Glutamatergic neuron (in vitro differentiated cells): ENCODE data around the gene P2RY2. TPM values are rescaled to one million over a fixed set of nuclear protein-coding genes. Genes with fewer than 3 reads are reported as not detected.

Experiments
- DNase-seq: peaks from one replicate; pipeline ENCODE4 v3.0.0; 2022
- H3K27ac Mint-ChIP-seq: one replicate; pipeline ENCODE4 v1.8.0; 2020; ENCODE audit warnings: mild to moderate bottlenecking, mixed read lengths, inconsistent platforms; ENCODE audit not compliant: unreplicated experiment
- H3K27me3 Mint-ChIP-seq: one replicate; pipeline ENCODE4 v1.8.0; 2020; ENCODE audit warnings: mild to moderate bottlenecking, moderate library complexity, mixed read lengths, inconsistent platforms; ENCODE audit not compliant: unreplicated experiment
- H3K36me3 Mint-ChIP-seq: one replicate; pipeline ENCODE4 v1.8.0; 2020; ENCODE audit warnings: mild to moderate bottlenecking, mixed read lengths, inconsistent platforms; ENCODE audit not compliant: unreplicated experiment
- H3K4me1 Mint-ChIP-seq: one replicate; pipeline ENCODE4 v1.8.0; 2020; ENCODE audit warnings: mild to moderate bottlenecking, low read depth, mixed read lengths, inconsistent platforms; ENCODE audit not compliant: unreplicated experiment
- H3K4me3 Mint-ChIP-seq: one replicate; pipeline ENCODE4 v1.8.0; 2020; ENCODE audit warnings: mild to moderate bottlenecking, mixed read lengths, inconsistent platforms; ENCODE audit not compliant: unreplicated experiment
- H3K9me3 Mint-ChIP-seq: one replicate; pipeline ENCODE4 v1.8.0; 2020; ENCODE audit warnings: mild to moderate bottlenecking, moderate library complexity, mixed read lengths, inconsistent platforms; ENCODE audit not compliant: unreplicated experiment
- CTCF ChIP-seq: fragments of 200-600 bp; sonication (generic); IDR thresholded peaks from one replicate; pipeline ENCODE4 v1.5.0; 2021; ENCODE audit not compliant: partially characterized antibody, unreplicated experiment
- long read RNA-seq: library from polyadenylated mRNA; unstranded; transcript quantifications from one replicate; pipeline ENCODE4 v2.0.0, GENCODE V29; 2020; ENCODE audit not compliant: unreplicated experiment
- total RNA-seq: library from RNA; stranded (reverse); fragmentation: NEBNext Ultra II Directional; extraction: Animal tissue kit (Norgen Biotek cat#: 25700); gene quantifications from one replicate; pipeline ENCODE4 v1.2.1, GENCODE V29; 2021; ENCODE audit not compliant: unreplicated experiment

The P2RY2 gene
- 0.69 TPM for total RNA-seq
- long read RNA-seq, partial matches to known transcripts, result 0 of 1 reads
- long read RNA-seq, other reads (novel, unspliced or antisense), result 0 of 1 reads

GRCh38 chr11:73218106-73218829, at the start of gene P2RY2:
Gene P2RY2 (plus strand): TSS chr11:73218281. CDS start chr11:73234160, 15,879 bp downstream.
- peaks cover 13% of the 10 kb centered on the region for H3K27me3 Mint-ChIP-seq
- peak; percentile 78 for DNase-seq

GRCh38 chr11:73168925-73169579, 49.0 kb upstream of the P2RY2 start:
- DNase-seq, result no peak
- Mint-ChIP-seq H3K9me3 (peaks cover 4% of the 10 kb centered on the region), H3K27ac (no peak overlapping the region), H3K27me3 (peaks cover 5% of the 10 kb centered on the region), H3K4me1 (peaks cover 8% of the 10 kb centered on the region), H3K4me3 (no peak overlapping the region), H3K36me3 (no peaks in the 10 kb centered on the region)
- TF ChIP-seq CTCF, result no peak

More at GRCh38 chr11:73218106-73218829, at the start of gene P2RY2:
- TF ChIP-seq CTCF, result peak; percentile 37
- H3K36me3 Mint-ChIP-seq, result no peaks in the 10 kb centered on the region
- peak within 1 kb of the TSS; percentile 84 for H3K4me3 Mint-ChIP-seq
- no peak within 1 kb of the TSS for H3K27ac Mint-ChIP-seq
- peaks cover 4% of the 10 kb centered on the region for H3K9me3 Mint-ChIP-seq
- H3K4me1 Mint-ChIP-seq, result no peaks in the 10 kb centered on the region

- TF ChIP-seq CTCF, result no peak
- Mint-ChIP-seq H3K4me1 (peaks cover 8% of the 10 kb centered on the region), H3K36me3 (no peaks in the 10 kb centered on the region), H3K4me3 (no peak overlapping the region), H3K27ac (no peak overlapping the region), H3K27me3 (peaks cover 5% of the 10 kb centered on the region), H3K9me3 (peaks cover 4% of the 10 kb centered on the region)
- DNase-seq, result no peak
Measured at GRCh38 chr11:73170140-73170539, 47.9 kb upstream of the P2RY2 start.

- no peak overlapping the region for H3K4me3 Mint-ChIP-seq
- no peak for TF ChIP-seq CTCF
Measured at GRCh38 chr11:73171436-73172161, 46.5 kb upstream of the P2RY2 start.

More at GRCh38 chr11:73171436-73172161, 46.5 kb upstream of the P2RY2 start:
- Mint-ChIP-seq H3K4me1 (peaks cover 10% of the 10 kb centered on the region), H3K9me3 (peaks cover 4% of the 10 kb centered on the region), H3K36me3 (no peaks in the 10 kb centered on the region), H3K27me3 (peaks cover 2% of the 10 kb centered on the region), H3K27ac (no peak overlapping the region)
- DNase-seq, result no peak
